HG03066 (cell line): ENCODE data around the gene NR2F2.

Experiments
- ATAC-seq: cut with Tn5 transposase; IDR thresholded peaks from one replicate; pipeline ENCODE4 v1.9.1; 2021; ENCODE audit warnings: low read depth; ENCODE audit not compliant: unreplicated experiment

NR2F2 gene

GRCh38 chr15:96316953-96317629, 13.4 kb upstream of the NR2F2 start:
- no peak for ATAC-seq

GRCh38 chr15:96320107-96320506, 10.4 kb upstream of the NR2F2 start:
- ATAC-seq, result no peak

DNA sequence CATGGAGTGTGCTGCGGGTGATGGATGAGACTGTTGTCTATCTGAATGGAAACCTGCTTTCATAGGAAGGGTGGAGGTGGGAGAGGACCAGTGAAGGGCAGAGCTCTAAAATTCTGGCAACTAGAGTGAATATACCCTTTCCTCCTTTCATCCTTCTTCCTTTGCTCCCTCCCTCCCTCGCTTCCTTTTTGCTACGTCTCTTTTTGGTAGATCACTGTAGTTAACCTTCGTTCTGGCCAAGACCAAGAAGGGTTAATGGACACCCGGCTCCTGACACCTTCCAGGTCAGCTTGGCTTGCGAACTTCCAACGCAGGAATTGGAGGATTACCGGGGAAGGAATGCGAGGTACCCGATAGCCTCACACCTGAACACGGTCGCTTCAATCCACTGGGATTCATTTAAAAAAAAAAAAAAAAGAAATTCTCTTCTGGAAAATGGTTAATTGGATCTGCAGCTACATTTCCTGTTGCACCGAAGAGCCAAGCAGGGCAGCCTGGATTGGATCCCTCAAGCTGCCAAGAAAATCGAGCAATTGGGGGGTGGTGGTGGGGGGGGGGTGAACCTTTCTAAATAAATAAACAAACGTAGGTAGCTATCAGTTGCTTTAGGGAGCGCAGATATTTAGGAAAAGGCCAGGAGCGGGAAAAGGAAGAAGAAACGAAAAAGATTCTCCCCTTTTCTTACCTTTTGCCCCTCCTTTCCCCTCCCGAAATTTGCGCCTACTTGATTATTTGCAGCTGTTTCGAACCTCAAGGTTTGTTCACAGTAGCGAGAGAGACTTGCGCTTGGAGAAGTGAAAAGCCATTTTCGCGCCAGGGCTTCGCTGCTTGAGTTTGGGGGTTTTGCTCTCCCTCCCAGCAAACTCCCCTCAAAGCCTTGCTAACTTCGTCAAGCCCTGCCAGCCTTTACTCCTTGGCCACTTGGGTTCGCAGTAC, 9.5 kb upstream of the NR2F2 start:
- no peak for ATAC-seq

GRCh38 chr15:96321639-96322535, 8.6 kb upstream of the NR2F2 start:
- no peak for ATAC-seq

DNA sequence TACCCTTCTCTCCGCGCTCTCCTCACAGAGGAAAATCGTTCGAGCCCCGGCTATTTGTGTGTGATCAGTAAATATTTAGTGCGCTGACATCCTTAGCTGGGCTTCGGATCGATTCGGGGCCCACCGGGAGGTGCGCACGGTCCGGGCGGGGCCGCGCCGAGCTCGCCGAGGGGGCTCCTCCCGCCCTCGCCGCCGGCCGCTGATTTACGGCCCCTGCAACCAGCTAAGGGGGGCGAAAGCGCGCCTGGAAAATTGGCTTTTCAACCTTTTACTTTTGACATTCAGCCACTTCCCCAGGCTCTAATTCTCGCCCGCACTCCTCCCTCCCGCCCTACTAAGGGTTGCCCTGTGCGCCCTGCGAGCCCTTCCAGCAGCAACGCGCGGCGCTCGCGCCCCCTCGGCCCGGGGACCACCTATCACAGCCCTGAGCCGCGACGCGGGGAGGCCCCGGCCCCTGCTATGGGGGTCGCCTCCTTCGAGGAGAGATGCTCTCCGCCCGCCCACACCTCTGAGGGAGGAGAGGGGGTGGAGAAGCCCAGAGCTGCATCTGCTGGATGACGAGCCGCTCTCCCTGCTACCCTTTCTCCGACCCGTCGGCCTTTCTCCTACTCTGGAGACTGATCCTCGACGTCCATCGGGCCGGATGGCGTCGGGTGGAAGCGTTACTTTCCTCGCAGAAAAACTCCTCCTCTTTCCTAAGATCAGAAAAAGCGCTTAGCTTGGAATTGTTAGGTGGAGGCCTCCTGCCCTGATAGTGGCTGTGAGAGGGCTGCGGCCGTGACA, 7.8 kb upstream of the NR2F2 start:
- ATAC-seq, result no peak

GRCh38 chr15:96323319-96324145, 7.0 kb upstream of the NR2F2 start:
- ATAC-seq, result no peak

DNA sequence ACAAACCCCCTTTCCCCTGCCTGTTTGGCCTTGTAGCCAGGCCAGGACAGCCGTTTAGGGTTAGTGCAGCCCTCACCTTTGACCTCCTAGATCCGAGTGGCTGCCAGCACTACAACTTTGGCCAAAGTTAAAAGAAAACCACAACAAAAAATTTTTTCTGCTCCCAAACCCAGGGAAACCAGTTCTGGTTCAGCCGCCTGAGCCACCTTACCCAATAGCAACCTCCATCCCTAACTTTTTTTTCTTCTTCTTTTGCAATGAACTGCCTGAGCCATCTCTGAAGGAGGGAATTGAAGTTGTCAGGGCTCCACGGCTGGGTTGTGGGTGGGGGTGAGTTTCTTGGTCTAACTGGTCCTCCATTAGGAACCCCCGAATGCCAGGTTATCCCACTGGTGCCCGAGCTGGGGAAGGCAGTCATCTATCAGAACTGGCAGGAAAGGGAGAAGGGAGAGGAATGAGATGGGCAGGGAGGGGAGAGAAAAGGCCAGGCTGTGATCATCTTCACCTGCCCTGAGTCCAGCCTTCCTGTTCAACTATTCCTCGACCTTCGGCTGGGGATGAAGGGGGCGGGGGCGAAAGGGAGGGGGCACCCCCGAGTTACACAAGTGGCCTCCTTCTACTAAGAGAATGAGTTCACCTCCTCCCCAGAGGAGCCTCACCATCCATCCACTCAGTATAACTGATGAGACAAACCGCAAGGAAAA, 6.2 kb upstream of the NR2F2 start:
- no peak for ATAC-seq

GRCh38 chr15:96324940-96325540, 5.5 kb upstream of the NR2F2 start:
- ATAC-seq, result no peak

- ATAC-seq, result no peak
These were observed 4.8 kb upstream of the NR2F2 start for GRCh38 chr15:96325541-96326327.

- ATAC-seq, result no peak
These were observed 4.0 kb upstream of the NR2F2 start for GRCh38 chr15:96326328-96327154.

DNA sequence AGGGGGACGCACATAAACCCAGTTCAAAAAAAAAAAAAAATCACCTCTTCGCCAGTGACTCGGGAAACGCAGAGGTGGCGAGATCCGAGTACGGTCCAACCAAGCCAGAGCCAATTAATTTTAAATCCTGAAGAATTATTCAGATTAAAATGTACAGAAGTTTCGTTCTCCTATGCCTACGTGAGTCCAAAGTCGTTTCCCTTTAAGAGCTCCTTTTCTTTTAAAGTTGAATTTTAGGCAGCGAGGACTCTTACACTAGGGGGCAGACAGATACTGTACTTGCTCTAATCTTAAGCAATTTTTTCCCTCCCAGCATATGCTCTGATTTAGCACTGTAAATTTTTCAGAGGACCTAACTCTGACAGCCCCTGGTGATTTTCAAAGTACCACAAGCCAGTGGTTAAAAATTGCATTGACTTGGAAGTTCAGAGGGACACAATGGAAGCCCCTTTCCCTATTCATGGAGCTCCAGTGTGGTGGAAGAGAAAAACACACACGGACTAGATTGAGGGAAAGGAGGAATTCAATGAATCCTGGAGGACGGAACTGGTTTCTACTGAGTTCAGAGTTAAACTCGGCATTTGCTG, 3.3 kb upstream of the NR2F2 start:
- no peak for ATAC-seq

- no peak for ATAC-seq
These were observed 2.2 kb upstream of the NR2F2 start for GRCh38 chr15:96328181-96328876.

DNA sequence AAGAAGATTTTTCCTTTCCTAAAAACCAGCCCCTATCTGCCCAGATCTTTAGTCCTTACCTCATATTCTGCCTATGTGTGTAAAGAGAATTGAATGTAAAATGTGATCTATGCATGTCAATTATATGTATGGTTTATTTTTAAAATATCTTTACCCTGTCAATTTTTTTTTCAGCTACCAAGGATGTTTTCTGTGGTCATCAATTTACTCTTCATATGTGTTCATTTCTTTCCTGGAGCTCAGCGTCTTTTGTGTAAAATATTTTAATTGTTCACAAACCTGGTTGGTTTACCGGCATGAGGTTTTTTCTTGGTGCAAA, 1.7 kb upstream of the NR2F2 start:
- ATAC-seq, result no peak

DNA sequence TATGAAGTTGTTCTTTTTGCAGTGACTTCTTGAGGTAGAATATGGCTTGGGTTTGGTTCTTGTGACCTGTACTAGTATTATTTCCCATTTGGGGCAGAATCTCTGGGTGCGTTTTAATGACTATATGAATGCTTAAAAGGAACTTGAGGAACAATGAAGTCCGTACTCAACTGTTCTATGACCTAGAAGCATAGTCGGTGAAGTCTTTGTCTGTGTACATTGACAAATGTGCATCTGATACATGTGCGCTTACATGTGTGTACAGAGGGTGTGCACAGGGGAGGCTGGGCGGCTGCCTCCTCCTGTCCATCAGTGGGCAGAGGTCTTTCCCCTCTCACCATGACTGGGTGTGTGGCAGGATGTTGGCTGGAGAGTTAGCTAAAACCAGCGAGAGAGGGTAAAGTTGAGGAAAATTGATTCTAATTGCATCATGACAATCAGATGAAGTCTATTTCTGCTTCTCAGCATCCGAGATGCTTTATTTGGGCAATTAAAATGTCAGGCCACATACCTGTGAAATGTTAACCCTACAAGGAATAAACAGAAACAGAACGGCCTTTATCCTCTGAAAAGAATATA, 1.0 kb upstream of the NR2F2 start:
- no peak for ATAC-seq

DNA sequence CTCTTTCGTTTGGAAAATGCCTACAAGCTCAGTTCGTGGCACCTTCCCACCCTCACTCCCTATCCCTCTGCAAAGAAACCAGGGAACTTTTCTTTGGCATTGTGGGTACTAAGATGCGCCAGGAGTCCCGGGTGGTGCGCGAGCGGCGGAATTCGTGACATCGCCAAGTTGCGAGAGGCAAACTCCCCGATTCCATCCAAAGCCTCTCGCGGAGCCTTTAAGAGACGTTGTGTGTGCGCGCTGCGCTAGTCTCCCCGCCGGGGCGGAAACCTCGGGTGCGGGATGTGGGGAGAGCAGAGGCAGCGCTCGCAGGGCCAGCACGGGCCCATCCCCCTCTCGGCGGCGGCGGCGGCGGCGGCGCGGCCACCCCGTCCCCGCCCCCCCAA, 443 bp upstream of the NR2F2 start:
- no peak for ATAC-seq
